ELR (cell line): ENCODE results near the gene GLYATL1.
A peak's percentile ranks its signal among the peaks of the same experiment; 100 is the strongest.

ENCODE experiments used
- DNase-seq: peaks from one replicate; pipeline ENCODE4 v3.0.0-alpha.2; 2015; ENCODE audit warnings: low read depth

Gene GLYATL1

DNA sequence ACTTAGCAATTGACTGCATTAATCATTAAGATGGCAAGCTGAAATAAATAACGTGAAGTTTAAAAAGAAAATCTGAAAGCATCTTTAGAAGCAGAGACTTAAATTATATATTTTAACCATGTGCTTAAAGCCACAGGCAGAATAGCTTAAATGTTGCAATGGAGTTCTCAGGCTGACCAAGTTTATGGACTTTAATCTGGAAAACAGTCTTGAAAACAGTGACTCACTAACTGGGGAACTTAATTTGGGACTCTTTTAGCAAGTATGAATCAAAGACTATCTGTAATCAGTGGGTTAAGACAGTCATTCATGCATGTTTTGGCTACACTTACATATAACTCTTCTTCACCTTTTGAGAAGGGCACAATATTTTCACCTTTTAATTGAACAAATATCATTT is 12.6 kb upstream of the GLYATL1 start:
- peak; percentile 48 for DNase-seq

DNA sequence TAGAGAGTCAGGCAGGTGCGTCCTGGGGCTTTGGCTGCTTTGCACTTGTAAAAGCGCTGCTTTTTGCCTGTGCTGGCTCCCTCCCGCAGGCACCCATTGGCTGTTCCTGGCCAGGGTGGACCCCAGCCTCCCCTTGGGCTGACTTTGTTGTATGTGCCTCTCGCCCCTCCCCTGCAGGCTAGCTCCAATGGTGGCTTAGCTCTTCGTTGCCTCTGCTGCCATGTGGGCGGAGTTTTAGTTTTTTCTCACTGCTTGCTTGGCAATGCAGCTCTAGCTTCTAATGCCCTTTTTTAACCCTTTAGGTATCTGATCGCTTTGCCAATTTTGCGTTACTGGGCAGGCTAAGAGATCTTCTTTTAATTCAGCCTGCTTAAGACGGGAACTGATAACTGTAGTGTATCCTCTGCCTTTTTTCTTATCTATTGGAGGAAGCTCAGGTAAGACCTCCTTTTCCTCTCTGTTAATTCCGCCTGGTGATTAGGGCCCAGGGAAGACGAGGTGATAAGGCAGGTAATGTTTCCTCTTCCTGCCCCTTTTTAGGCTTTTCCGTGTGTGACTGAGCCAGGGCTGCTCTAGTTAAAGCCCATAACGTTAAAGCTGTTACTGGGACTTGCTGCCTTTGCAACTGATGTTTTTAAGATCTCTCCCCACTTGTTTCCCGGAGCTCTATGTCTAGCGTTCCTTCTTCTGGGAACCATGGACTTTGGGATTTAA is 11.7 kb upstream of the GLYATL1 start:
- peak; percentile 36 for DNase-seq

GRCh38 chr11:58928107-58928499 is 11.2 kb upstream of the GLYATL1 start:
- DNase-seq, result peak; percentile 42

DNA sequence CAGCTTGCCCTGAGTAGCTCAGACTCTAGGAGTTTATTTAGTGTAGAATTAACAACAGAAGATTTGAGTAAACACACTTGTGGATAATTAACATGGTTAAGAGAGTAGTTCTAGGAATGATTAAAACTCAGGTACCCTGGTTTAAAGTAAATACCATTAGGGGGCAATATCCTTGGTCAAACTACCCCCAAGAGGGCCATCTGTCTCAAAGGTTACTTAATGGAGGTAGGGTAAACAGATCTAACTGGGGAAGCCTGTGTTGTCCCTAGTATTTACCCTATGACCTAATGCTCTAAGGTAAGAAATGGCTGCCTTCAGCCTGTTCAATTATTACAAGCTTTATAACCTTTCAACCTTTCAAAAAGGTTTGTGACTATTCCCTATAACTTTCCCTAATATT is 10.6 kb upstream of the GLYATL1 start:
- DNase-seq, result no peak

DNA sequence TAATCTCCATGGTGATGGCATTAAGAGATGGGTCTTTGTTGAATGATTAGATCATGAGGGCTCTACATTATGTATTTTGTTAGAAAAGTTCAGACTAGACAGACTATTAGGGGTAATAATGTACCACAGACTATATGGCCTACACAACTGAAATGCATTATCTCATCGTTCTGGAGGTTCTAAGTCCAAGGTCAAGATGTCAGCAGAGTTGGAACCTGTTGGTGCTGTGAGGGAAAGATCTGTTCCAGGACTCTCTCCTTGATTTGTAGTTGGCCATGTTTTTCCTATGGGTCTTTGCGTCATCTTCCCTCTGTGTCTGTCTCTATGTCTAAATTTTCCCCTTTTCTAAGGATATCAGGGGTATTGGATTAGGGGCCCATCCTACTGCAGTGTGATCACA is 8.4 kb upstream of the GLYATL1 start:
- no peak for DNase-seq

GRCh38 chr11:58933661-58934060 is 5.6 kb upstream of the GLYATL1 start:
- no peak for DNase-seq

GRCh38 chr11:58934945-58935513 is 4.3 kb upstream of the GLYATL1 start:
- no peak for DNase-seq

DNA sequence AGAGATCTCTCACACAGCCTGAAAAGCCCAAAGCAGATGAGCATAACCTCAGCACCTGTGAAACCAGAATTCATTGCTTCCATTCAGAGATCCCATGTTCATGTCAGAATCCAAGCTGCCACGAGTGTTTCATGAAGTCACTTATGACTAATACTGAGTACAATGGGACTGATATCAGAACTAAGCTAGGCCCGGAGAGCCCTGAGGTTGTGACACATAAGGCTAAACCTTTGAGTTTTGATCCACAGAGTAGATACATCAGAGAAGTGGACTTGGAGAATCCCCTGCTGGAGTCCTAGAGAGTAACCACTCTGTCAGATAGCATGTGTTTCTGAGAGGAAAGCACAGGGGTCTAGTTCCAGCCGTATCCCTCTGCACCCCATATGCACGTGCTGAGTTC is 890 bp upstream of the GLYATL1 start:
- peak; percentile 15 for DNase-seq

DNA sequence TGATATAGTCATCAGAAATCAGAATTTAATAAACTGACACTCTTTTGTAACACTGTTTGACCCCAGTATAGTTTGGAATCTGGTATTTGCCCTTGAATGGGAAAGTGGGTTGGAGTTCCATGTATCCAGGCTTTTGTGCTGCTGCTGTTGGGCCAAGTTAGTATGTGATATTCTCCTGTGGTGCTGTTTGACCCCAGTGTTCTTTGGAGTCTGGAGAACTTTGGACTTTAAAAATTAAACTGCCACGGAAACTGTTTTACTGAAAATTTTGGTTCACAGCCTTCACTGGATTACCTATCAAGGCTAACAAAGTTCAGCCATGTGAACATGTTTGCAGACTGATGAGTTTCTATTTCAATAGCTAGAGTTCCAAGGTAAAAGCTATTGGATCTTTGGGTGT is 740 bp downstream of the GLYATL1 start:
- DNase-seq, result no peak

- no peak for DNase-seq
These were observed 2.5 kb downstream of the GLYATL1 start for GRCh38 chr11:58941838-58942237.

DNA sequence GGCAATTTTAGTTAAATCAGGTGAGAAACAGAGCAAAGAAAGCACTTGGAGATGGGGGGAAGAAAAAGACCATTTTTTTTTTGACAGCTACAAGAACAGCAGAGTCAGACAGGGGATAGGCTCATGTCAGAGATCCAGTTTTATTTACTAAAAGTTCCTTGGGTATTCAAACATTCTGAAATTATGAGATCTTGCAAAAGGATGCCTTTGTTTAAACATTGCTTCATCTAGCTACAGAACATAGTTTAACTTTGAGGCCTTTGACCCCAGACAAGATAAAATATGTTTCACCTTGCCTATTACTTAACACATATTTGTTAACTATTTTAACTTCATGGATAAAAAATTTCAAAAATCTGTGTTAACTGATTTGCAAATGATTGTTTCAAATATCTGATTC is 6.4 kb downstream of the GLYATL1 start:
- no peak for DNase-seq

DNA sequence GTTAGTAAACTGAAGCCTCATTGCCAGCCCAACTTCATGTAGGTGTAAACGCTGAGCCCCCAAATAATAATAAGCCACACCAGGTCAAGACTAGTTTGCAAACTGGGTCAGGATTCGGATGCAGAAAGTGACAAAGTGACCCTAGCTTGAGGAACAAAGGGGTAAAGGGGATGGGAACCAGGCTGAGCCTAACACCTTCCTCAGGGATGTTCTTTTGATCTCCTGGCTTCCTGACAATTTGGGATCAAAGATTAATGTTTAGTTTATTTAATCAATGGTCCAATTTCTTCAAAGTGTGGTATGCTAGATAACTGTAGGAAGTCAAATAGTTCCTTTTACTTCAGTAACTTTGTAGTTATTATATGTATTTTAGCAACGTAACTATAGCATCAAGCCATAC is 9.9 kb downstream of the GLYATL1 start:
- no peak for DNase-seq

DNA sequence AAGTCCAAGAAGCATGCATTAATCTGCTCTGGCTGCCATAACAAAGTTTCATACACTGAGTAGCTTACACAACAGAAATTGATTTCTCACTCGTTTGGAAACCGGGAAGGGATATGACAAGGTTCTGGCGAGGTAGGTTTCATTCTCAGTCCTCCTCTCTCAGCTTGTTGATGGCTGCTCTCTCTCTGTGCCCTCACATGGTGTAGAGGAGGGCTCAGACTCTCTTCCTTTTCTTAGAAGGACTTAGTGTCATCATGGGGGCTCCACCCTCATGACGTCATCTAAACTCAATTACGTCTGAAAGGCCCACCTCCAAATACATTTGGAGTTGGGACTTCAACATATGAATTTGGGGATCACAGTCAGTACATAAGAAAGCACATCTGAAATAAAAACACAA is 18.6 kb downstream of the GLYATL1 start:
- no peak for DNase-seq

DNA sequence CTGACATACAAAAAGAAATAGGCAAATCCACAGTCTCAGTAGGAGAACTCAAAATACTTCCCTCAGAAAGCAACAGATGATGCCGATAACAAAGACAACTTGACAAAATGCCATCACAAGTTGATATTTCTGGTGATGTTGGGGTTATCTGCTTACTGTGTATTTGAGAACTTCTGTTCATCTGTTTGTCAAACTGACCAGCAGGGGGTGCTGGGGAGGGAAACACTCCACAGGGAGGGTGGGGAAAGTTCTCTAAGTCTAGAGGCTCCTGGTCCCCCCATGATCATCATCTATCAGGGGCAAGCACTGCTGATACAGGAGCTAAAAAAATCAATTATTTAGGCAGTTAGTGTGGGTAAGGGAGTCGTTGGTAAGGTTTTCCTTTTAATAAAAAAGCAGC is 19.2 kb downstream of the GLYATL1 start:
- DNase-seq, result peak; percentile 29

DNA sequence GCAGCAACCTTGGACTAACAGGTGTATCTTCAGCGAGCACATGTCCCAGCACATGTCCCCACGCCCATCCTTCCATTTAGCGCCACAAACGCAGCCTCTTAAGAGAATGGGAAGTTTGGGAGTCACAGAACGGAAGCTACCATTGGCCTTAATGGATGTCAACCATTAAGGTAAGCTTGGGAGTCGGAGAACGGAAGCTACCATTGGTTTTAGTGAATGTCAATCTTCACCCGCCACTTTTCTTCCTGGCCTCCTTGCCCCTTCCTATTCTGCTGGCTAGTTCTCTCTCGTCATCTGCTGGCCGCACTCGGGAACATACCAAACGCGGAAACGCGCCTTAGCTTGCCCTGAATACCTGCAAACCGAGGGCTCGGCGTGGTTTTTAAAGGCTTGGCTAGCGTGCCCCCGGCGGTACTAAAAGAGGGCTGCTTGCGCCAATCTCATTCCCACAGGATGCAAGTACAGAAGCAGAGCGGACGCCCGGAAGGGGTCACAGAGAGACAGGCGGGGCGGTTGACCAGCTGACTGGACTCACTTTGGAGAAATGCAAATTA is 24.3 kb downstream of the GLYATL1 start:
- DNase-seq, result no peak

- peak; percentile 63 for DNase-seq
These were observed 26.1 kb downstream of the GLYATL1 start for GRCh38 chr11:58965246-58965985.

DNA sequence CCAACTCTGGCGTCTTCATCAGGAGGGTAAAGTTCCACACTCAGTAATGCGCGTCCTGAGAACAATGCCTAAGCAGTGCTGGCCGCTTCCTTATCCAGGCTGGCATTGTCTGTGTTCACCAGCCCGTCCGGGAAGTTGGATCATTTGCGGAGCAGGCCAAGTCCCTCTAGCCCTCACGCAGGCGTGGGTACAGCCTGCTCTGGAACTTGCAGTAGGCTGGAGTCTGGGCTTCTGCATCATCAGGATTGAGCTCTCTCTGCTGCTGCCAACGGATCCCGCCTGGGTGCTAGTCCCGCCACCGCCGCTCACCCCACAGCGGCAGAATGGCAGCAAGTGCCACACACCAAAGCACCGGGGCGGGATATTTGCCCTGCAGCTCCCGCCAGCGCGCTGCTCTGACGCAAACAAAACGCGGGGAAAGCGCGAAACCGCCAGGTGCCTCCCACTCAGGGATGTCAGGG is 29.0 kb downstream of the GLYATL1 start:
- DNase-seq, result no peak

- no peak for DNase-seq
These were observed 38.2 kb downstream of the GLYATL1 start for GRCh38 chr11:58977470-58977869.

GRCh38 chr11:58979222-58979621 is 39.9 kb downstream of the GLYATL1 start:
- DNase-seq, result no peak

- no peak for DNase-seq
These were observed 41.0 kb downstream of the GLYATL1 start for GRCh38 chr11:58980159-58980843.

- DNase-seq, result no peak
These were observed 53.2 kb downstream of the GLYATL1 start for GRCh38 chr11:58992489-58992888.

- DNase-seq, result no peak
These were observed 54.9 kb downstream of the GLYATL1 start for GRCh38 chr11:58994171-58994570.
